ENCODE results near the gene MEX3D.

The MEX3D gene

DNA sequence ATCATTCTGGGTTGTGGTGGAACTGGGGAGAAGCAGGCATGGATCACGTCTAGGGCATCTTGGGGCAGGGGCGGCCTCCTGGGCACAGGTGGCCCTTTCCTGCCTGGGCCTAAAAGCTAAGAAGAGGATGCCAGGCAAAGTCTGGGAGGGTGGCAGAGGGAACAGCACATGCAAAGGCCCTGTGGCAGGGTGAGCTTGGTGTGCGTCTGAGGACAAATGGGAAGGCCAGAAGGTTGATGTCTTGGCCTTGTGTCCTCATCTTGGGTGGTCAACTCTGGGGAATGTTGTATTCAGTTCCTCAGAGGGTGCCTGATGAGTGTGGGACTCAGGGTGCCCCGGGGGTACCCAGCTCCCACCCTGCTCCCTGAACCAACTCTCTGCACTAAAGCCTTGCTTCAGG lies 49.7 kb downstream of the MEX3D start:
- DNase-seq (ENCODE audit: low read depth): no peak

DNA sequence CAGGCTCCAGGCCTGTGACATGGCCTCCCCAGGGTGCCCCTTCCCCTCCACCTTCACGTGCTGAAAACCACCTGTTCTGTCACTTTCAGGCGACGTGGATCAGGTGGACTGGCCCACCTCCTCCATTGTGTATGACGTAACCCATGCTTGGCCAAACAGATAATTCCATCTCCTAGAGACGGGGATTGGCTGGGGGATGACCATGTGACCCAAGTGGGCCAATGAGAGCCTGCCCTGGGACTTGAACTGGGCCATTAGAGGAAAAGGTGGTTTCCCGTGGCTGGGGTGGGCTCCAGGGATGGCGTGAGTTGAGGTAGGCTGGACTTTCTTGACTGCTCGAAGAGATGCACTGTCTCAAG lies 51.8 kb downstream of the MEX3D start:
- DNase-seq (ENCODE audit: low read depth): no peak

DNA sequence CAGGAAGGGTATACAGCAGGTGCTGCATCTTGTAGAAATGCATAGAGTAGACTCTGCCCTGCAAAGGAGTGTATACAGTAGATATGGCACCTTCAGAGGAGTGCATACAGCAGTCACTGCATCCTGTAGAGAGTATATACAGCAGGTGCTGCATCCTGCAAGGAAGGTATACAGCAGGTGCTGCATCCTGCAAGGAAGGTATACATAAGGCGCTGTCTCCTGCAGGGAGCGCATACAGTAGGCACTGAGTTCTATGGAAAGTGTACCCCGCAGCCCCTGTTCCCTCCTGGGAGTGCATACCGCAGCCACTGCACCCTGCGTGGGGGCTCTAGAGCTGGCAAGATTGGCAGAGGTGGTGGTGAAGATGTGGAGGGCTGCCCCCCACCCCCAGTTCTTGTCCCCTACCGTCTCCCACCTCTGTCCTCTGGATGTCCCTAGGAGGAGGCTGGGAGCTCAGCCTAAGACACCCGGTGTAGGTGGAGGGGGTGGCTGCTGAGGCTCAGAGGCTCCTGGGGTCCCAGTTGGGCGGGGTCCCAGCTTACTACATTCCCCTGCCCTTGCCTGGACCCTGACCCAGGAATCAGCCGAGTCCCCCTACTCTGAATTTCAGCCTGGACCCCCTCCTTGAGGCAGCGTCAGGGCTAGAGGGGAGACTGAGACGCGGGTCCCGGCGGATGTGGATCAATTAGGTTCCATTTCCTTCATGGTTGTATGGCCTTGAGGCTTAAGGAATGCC lies 53.0 kb downstream of the MEX3D start:
- no peak for DNase-seq (ENCODE audit: low read depth)

DNA sequence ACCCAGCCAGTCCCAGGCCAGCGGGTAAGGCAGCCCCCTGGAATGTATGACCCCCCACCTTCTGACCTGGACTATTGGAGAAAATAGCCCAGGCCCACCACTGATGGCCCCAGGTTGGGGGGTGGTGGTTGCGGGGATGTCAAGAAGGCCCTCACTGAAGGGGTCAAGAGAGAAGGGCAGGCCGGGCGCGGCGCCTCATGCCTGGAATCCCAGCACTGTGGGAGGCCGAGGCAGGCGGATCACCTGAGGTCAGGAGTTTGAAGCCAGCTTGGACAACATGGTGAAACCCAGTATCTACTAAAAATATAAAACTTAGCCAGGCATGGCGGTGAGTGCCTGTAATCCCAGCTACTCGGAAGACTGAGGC lies 53.8 kb downstream of the MEX3D start:
- DNase-seq (ENCODE audit: low read depth): no peak

DNA sequence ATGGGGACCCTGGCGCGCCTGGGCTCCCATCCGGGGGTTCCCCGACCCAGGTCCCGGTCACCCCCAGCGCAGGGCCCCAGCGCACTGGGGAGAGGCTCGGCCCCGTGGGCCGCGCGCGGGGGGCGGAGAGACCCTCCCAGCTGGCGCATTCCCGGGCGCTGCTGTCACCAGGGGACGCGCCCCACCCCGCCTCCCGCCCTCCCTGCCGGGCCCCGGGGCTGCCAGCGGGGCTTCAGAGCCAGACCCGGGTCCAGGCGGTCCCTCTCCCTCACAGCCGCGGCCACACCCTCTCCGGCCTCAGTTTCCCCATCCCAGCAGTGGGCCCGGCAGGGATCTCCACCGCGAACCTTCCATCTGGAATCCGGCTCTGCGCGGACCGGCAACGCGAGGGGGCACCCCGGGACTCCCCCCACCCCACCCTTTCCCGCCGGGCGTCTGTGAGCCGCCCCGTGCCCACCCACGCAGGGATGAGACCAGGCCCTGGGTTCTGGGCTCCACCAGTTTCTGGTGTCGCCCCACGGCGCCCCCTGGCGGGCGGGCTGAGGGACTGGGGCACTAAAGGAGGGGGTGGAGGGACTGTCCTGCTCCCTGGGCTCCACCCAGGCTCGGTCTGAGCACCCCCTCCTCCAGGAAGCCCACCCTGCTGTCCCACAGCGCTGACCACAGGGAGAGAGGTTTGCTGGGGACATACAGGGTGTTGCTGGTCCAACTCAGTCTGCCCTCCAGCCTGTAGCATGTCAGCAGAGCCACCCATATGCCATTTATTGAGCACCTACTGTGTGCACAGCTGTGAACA lies 54.4 kb downstream of the MEX3D start:
- peak; percentile 47 for DNase-seq (ENCODE audit: low read depth)

DNA sequence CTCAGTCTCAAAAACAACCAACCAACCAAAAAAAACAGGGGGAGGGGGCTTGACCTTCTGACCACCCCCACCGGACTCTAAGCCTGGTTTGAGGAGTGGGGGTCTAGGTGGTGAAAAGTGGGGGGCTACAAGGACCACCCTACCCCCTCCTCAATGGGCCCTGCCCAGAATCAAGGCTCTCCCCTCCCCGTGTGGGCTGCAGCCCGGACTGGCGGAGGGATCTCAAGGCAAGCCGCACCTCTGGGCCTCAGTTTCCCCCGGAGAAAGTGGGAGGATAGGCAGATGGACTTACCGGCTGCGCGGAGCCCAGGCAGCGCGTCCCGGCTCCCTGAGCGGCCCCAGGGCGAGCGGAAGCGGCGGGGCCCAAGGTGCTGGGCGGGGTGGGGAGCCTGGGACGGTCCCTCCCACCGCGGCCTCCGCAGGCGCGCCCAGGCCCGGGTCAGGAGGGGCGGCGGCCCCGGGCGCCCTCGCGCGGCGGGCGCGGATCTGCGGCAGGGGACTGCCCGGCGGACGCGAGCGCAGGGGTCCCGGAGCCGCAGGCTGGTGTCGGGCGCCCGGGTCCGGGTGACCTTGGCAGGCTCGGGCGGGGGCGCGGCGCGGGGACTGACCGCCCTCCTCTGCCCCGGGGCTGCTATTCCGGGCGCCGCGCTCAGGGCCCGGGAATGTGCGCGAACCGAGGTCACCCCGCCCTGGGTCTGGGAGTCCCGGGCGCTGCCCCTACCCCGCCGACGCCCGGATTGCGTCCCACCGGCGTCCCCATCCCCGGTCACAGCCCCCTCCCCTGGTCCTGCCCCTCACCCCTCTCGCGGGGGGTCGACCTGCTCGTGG lies 55.2 kb downstream of the MEX3D start, which contains the start of gene ADAMTSL5:
TSS of gene ADAMTSL5 (minus strand) at position 349 of the 828 bp plus-strand sequence. CDS start 2,076 bp downstream, outside the sequence.
- peak; percentile 40 for DNase-seq (ENCODE audit: low read depth)

DNA sequence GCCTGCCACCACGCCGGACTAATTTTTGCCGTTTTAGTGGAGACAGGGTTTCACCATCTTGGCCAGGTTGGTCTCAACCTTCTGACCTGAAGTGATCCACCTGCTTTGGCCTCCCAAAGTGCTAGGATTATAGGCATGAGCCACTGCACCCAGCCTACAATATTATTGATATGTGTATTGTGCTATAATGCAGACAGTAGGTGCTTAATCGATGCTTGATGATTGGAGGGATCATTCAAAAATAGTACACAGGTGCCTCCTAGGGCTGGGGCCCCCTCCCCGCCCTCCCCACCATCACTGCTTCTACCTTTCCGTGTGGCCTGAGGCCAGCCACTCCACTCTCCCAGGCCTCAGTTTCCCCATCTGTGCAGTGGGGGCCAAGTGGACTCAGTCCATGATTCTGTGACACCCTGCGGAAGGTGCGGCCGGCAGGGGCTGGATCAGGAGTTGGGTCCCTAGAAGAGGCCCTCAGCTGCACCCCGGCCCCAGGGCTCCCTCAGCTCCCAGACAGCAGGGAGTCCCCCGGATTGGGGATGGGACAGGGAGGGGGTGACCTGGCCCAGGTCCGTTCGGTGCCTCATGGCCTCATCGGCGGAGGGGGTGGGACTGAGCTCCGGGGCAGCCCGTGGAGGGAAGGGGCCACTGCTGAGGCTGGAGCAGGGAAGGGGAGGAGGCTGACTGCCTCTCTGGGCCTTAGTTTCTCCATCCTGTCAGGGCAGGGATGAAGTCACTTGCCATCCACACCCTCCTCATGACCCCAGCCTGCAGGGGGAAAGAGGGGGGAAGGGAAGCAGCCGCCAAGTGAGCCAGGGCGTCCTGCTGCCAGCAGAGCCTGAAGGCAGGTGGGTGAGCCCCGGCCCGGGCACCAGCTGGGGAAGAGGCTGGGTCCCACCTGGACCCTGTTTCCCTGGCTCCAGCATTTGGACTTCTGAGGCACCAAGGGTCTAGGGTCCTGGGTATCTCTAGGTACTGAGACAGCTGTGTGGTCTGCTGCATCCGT lies 56.5 kb downstream of the MEX3D start:
- DNase-seq (ENCODE audit: low read depth): no peak

DNA sequence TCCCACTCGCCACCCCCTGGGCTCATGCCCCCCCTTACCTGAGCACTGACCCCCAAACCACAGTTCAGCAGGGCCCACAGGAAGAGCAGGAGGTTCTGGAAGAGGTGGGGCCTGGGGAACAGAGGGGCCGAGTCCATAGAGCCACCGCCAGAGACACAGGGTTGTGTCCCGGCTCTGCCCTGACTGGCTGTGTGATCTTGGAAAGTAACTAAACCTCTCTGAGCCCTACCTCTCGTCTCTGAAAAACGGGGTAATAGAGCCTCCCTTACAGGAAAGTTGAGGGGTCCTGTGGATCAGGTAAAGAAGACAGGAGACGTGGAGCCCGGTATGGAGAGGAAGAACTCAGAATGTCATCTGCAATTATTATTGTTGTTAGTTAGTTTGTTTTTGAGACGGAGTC lies 57.3 kb downstream of the MEX3D start:
- no peak for DNase-seq (ENCODE audit: low read depth)

DNA sequence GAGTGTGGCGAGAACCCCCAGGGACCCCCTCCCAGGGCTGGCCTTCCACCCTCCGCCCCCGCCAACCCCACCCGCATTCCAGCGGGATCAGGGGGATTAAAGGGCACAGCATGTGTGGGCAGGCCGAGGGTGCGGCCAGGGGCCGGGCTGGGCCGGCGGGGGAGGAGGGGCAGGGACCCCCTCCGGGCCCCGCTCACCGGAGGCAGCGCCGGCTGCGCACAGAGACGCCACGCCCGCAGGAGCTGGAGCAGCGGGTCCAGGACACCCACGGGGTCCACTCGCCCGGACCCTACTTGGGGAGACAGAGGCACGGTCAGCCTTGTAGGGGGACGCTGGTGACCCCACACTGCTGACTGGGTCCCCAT lies 57.7 kb downstream of the MEX3D start:
- DNase-seq (ENCODE audit: low read depth): no peak

DNA sequence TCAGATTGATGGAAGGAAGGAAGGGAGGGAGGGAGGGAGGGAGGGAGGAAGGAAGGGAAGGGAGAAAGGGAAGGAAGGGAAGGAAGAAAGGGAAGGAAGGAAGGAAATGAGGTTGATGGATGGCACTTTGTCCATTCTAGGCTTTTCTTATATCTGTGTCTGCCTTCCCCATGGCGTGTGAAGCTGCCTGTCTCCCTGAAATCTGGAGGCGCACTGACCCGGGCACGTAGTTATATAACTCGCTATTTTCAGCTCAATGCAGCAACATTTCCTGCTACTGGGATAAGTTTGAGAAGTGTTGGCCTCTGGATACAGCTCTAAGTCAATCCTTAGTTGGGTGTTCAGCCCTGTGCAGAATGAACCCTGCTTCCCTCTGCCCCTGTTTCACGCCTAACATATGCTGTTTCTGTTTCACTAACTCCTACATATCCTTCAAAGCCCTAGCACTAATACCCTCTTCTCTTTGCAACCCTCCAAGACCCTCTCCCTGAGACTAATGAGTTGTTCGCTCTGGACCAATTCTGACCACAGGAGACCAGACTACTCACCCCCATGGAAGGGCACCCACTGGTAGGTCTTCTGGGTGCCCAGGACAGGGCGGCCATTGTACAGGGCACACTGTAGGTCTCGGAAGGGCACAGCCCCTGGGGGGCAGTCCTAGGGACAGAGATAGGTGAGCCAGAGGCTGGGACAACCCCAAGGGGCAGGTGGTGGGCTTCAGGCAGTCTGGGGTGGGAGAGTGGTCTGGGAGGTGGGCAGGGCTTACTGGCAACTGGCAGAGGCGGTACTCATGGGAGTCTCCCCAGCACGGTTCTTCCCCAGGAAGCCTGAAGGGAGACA lies 58.3 kb downstream of the MEX3D start:
- DNase-seq (ENCODE audit: low read depth): no peak

DNA sequence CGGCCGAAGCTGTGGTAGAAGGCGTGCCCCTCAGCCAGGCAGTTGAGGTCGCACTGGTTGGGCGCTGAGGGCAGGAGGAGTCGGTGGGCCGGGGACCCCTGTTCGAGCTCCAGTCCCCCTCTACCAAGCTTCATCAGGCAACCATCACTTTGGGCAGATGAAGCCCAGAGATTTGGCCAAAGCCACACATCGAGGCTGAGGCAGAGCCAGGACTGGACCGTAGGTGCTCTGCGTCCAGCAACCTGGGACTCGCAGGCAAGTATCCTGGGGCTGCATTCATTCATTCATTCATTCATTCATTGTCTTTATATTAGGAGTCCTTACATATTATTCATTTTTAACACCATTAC lies 59.6 kb downstream of the MEX3D start:
- DNase-seq (ENCODE audit: low read depth): no peak

DNA sequence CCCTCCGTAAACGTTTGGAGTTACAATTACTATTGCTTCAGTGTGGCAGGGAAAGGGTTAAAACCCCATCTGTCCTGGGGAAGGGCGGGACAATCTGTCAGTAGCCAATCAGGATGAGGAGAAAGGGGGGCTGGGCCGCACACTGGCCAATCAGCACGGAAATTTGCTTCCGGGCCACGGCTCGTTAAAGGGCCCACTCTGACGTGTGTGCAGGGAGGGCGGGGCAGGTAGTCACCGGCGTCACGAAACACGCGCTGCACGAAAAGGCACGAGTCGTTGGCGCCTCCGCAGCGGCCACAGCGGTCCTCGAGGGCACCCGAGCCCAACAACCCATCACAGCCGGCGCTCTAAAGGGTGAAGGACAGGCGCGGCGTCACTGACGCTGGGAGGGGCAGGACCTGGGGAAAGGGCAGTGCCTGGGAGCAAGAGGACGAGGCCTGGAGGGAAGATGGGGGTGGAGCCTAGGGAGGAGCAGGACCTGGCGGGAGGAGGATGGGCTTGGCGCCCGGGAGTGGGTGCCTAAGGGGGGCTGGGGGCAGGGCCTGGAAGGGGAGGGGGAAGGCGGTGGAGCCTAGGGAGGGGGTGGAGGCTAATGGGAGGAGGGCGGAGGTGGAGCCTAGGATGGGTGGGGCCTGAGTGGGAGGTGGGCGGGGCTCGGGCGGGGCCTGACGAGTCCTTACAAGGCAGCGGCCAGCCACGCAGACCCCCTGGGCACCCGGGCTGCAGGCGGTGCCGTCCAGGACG lies 60.2 kb downstream of the MEX3D start:
- peak; percentile 84 for DNase-seq (ENCODE audit: low read depth)

DNA sequence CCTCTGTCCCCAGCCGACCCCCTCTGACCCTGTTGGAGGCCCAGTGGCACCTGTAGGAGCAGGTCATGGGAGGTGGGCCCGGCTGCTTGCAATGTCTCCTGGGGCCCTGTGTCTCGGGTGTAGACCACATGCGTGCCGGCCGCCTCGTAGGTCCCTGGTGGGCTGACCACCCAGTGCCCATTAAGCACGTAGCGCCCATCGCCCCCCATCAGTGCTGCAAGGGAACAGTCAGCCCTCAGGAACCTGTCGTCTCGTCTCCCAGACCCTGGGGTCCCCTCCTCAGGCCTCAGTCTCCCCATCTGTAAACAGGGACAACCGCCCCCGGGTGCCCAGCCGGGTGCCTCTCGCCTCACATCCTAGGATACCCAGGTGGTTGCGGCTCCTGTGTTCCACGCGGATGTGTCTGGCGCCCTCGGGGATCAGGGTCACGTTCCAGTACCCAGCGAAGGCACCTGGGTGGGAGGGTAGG lies 60.9 kb downstream of the MEX3D start:
- DNase-seq (ENCODE audit: low read depth): no peak

DNA sequence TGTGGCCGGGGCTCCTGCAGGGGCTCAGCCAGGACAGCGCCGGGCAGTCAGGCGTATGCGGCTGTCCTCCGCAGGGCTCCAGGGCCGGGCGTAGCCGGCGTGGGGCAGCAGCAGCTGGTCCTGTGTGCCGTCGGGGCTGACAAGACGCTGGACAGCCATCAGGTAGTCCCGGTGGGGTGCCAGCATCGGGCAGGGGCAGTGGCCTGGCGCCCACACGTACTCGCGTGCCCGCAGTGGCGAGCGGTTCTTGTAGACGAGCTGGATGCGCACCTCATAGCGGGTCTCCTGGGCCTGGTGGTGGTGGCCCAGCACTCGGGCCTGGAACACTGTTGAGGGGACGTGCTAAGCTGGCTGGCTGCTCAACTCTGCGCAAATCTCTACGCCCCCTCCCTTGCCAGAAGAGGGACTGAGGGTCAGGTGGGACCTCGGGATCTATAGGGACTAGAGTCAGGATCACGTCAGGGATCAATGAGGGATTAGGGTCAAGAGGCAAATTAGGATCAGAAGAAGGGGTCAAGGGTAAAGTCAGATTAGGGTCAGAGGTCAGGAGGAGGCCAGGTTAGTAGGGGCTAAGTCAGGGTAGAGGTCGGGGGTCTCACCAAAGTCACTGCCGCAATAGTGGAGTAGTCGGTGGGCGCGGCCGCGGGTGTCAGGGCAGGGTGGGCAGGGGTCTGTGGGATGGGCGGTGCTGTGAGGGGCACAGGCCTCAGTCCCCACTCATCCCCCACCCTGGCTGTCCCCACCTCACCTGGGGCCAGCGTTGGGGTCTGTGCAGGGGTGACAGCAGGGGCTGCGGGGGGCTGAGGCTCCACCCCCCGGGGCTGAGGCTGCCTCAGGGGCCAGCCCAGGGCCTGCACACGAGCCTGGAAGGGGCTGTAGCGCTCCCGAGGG lies 61.9 kb downstream of the MEX3D start:
- no peak for DNase-seq (ENCODE audit: low read depth)

DNA sequence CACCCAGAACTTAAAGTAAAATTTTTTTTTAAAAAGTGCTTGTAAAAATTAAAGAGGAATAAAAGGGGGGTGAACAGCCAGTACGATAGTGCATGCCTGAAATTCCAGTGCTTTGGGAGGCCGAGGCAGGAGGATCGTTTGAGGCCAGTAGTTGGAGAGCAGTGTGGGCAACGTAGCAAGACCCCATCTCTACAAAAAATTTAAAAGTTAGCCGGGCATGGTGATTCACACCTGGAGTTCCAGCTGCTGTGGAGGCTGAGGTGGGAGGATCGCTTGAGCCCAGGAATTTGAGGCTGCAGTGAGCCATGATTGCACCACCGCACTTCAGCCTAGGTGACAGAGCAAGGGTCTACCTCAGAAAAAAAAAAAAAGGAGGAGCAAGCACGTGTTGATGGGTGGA lies 63.1 kb downstream of the MEX3D start:
- no peak for DNase-seq (ENCODE audit: low read depth)

All from activated gamma-delta T cell treated with anti-CD3 and anti-CD28 coated beads, Interleukin-2, amount 50 U/mL, for 16 hours (primary cell).